ENCODE data around the gene CYGB. TPM values are rescaled to one million over a fixed set of nuclear protein-coding genes. Genes with fewer than 3 reads are reported as not detected.
"Not testable (repeated sequence)": the region's sequence is repeated elsewhere in the genome, so short reads cannot be mapped to it uniquely, and the experiment has no call there.

CYGB gene
- total RNA-seq, 2 experiments from 2014 or later: not detected

DNA sequence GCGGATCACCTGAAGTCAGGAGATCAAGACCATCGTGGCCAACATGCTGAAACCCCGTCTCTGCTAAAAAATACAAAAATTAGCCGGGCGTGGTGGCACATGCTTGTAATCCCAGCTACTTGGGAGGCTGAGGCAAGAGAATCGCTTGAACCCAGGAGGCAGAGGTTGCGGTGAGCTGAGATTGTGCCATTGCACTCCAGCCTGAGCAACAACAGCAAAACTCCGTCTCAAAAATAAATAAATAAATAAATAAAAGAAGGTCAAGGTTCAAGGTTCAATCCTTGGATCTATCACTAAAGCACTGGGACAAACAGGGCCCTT lies 12.0 kb downstream of the CYGB start:
- CTCF ChIA-PET: interaction anchor here (0.6 to 5.1 kb wide), 2 partner anchors 18 to 98 kb away, joined by 3 to 112 read pairs; no protein-coding TSS in a partner anchor
- H3K4me3 Mint-ChIP-seq; intact Hi-C loops (cut with micrococcal nuclease); H3K27ac Mint-ChIP-seq; H3K36me3 Mint-ChIP-seq; POLR2A ChIA-PET; H3K27me3 Mint-ChIP-seq; DNase-seq; H3K9me3 Mint-ChIP-seq: not testable (repeated sequence)
- H3K4me1 Mint-ChIP-seq (ENCODE audit: low read depth): peaks cover 18% of the 10 kb centered on the region

DNA sequence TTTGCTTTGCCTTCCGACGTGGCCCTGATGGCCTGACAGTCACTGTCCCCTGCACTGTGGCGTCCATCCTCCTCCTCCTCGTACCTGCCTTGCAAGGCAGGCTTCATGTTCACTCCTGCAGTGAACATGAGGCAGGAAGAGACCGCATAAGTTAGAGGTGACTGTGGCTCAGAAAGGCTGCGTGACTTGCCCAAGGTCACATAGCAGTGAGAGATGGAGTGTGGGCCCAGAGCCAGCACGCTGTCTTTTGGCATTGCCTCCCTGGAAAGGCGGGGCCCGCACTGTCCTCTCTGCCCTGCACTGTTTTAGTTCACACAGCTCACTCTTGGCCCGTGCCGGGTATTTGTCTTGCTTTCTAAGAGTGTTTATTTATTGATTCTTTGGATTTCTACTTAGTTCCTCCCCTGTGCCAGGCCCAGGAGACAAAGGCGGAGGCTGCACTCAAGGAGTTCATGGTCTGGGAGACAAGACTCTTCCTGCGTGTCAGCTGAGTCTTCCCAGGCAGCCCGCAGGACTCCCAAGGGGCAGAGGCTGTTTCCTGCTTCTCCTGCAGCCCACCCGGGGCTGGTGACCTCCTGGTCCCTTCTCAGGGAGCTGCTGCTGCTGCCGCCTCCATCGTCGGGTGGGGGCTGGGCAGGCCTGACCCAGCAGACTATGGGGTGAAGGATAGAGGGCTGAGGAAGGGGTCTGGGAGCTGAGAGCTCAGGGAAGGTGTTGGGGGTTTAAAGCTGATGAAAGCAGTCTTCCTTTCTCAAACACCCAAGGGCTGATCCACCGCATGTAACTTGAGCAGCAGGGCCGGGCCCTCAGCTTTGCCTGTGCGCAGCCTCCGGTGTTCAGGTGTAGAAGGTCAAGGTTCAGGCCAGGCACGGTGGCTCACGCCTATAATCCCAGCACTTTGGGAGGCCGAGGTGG lies 12.7 kb downstream of the CYGB start:
- H3K36me3 Mint-ChIP-seq: no peaks in the 10 kb centered on the region
- POLR2A ChIA-PET: interaction anchor here (0.8 kb wide), 1 partner anchor 32 kb away, joined by 3 read pairs; no protein-coding TSS in a partner anchor
- no peak overlapping the region for H3K27ac Mint-ChIP-seq
- peaks cover 18% of the 10 kb centered on the region for H3K4me1 Mint-ChIP-seq (ENCODE audit: low read depth)
- intact Hi-C loops (cut with micrococcal nuclease): no loop called here
- no peaks in the 10 kb centered on the region for H3K9me3 Mint-ChIP-seq
- H3K4me3 Mint-ChIP-seq: no peak overlapping the region
- CTCF ChIA-PET: interaction anchor here (0.6 to 5.1 kb wide), 8 partner anchors 9 to 99 kb away, joined by 3 to 112 read pairs (median 15); partner anchors contain the start of gene ST6GALNAC2
- DNase-seq: no peak
- peaks cover 2% of the 10 kb centered on the region for H3K27me3 Mint-ChIP-seq

DNA sequence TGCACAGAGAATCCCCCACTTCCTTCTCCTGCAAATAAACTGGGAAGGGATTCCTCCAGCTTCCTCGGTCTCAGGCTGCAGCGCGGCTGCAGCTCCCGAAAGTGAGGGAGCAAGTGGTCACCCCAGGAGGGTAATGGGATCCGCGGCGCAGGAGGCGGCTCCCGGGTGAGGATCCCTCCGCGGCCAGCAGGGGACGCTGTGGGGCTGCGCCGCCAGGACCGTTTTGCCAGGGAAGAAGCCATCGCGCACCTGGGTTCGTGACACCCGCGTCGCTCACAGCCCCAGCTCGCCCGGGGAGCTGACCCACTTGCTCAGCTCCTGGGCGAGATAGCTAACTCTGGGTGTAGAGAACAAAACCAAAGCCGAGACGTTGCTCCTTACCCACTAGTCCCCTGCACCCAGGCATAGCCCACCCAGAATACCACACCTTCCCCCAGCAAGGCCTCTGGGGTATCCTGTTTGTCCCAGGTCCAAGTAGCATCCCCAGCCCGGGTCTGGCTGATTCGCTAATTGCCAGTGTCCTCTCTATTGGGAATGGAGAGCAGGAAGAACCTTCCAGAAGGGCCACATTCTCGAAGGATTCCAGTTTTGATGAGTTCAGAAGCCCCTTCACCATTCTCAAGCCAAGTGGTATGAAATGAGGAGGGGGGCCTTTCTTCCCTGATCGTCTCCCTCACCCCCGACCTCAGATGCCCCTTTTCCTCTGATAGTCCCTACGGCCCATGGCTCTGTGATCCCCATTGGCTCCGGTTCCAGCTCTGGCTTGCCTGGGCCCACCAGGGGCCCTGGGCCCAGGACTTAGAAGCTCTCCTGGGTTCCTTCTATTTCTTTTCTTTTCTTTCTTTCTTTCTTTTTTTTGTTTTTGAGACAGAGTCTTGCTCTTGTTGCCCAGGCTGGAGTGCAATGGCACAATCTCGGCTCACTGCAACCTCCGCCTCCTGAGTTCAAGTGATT lies 14.1 kb downstream of the CYGB start:
- ChIA-PET CTCF (interaction anchor here (0.6 to 5.1 kb wide), 39 partner anchors 9 to 1955 kb away, joined by 3 to 112 read pairs (median 7); partner anchors contain the start of genes PRCD, PRPSAP1, RHBDF2 and ST6GALNAC2), POLR2A (interaction anchor here (0.8 to 0.9 kb wide), 2 partner anchors 34 kb away, joined by 3 read pairs; no protein-coding TSS in a partner anchor)
- peak; percentile 88 for DNase-seq
- Mint-ChIP-seq H3K9me3 (no peaks in the 10 kb centered on the region), H3K36me3 (no peaks in the 10 kb centered on the region), H3K4me1 (ENCODE audit: low read depth) (peaks cover 17% of the 10 kb centered on the region), H3K4me3 (no peak overlapping the region), H3K27me3 (peaks cover 2% of the 10 kb centered on the region), H3K27ac (no peak overlapping the region)
- intact Hi-C loops (cut with micrococcal nuclease): loop anchor here (1.0 kb wide), 1 partner anchor 101 kb away; no protein-coding TSS in a partner anchor

DNA sequence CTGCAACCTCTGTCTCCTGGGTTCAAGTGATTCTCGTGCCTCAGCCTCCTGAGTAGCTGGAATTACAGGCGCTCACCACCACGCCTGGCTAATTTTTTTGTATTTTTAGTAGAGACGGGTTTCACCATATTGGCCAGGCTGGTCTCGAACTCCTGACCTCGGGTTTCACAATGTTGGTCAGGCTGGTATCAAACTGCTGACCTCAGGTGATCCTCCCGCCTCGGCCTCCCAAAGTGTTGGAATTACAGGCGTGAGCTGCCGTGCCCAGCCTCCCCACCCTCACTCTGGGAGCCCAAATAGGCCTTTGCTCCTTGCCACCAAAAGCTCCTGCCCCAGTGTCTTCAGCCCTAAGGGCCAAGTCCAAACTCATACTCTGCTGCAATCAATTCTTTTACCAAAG lies 15.8 kb downstream of the CYGB start:
- H3K4me3 Mint-ChIP-seq; H3K36me3 Mint-ChIP-seq; H3K9me3 Mint-ChIP-seq; intact Hi-C loops (cut with micrococcal nuclease); POLR2A ChIA-PET; H3K27me3 Mint-ChIP-seq; H3K27ac Mint-ChIP-seq; DNase-seq: not testable (repeated sequence)
- peaks cover 20% of the 10 kb centered on the region for H3K4me1 Mint-ChIP-seq (ENCODE audit: low read depth)
- CTCF ChIA-PET: interaction anchor here (1.0 to 5.1 kb wide), 7 partner anchors 11 to 195 kb away, joined by 5 to 112 read pairs (median 16); no protein-coding TSS in a partner anchor

DNA sequence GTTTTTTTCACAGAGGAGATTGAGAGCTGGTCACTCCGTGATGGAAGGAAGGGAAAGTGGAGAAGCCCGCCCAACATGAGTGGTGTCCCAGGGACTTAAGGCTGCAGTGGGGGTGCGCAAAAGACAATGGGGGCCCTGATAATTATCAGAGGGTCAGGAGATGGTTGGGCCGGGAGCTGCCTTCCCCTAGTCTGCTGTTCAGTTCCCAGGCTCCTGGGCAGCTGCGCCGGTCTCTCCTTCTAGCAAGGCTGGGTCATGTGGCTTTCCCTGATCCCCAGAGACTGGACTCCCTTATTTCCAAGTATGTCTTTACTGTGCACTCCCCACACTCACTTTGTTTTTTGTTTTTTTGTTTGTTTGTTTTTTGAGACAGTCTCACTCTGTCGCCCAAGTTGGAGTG lies 16.2 kb downstream of the CYGB start:
- no peak overlapping the region for H3K4me3 Mint-ChIP-seq
- POLR2A ChIA-PET: no interaction called here
- peaks cover 23% of the 10 kb centered on the region for H3K4me1 Mint-ChIP-seq (ENCODE audit: low read depth)
- no peaks in the 10 kb centered on the region for H3K36me3 Mint-ChIP-seq
- H3K27ac Mint-ChIP-seq: no peak overlapping the region
- no peak for DNase-seq
- peaks cover 2% of the 10 kb centered on the region for H3K27me3 Mint-ChIP-seq
- intact Hi-C loops (cut with micrococcal nuclease): no loop called here
- CTCF ChIA-PET: interaction anchor here (1.0 to 5.1 kb wide), 6 partner anchors 11 to 161 kb away, joined by 5 to 112 read pairs (median 24); no protein-coding TSS in a partner anchor
- H3K9me3 Mint-ChIP-seq: no peaks in the 10 kb centered on the region

DNA sequence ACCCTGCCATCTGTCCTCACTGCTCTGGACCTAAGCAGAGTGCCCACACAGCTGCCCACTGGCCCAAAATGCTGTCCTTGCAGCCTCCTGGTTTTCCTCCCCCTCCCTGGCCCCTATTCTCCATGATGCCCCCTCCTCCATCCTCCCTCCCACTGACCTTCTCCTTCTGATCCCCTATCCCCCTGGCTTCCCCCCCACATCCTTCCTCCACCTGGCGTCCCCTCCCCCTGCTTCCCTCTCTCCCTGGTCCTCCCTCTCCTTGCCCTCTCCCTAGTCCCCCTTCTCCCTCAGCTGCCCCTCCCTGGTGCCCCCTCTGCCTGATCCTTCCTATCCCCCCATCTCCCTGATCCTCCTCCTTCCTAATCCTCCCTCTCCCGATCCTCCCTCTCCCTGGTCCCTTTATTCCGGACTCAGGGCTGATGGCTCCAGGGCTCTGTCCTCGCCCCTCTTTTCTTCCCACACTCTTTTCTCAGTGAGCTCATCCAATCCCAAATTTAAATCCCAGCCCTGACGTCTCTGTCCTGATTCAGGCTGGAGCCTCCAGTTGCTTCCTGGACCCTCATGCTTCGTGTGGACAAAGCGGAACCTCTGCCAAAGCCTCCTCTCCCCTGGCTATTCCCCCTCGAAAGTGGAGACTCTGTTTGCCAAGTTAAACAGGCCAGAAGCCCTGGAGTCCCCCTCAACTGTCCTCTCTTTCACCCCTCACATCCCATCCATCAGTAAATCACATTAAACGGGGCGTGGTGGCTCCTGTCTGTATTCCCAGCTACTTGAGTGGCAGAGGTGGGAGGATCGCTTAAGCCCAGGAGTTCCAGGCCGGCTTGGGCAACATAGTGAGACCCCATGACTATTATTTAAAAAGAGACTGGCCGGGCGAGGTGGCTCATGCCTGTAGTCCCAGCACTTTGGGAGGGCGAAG lies 18.2 kb downstream of the CYGB start:
- Mint-ChIP-seq H3K4me1 (ENCODE audit: low read depth) (peaks cover 36% of the 10 kb centered on the region), H3K27ac (no peak overlapping the region), H3K36me3 (no peaks in the 10 kb centered on the region), H3K27me3 (peaks cover 2% of the 10 kb centered on the region), H3K4me3 (no peak overlapping the region), H3K9me3 (no peaks in the 10 kb centered on the region)
- CTCF ChIA-PET: interaction anchor here (0.5 to 4.9 kb wide), 5 partner anchors 38 to 163 kb away, joined by 3 to 42 read pairs (median 3); partner anchors contain the start of gene ST6GALNAC2
- DNase-seq: no peak
- POLR2A ChIA-PET: interaction anchor here (0.6 to 0.7 kb wide), 3 partner anchors 144 to 480 kb away, joined by 3 read pairs; no protein-coding TSS in a partner anchor
- intact Hi-C loops (cut with micrococcal nuclease): loop anchor here (5.0 kb wide), 2 partner anchors 67 to 337 kb away; partner anchors contain the start of gene UBE2O

DNA sequence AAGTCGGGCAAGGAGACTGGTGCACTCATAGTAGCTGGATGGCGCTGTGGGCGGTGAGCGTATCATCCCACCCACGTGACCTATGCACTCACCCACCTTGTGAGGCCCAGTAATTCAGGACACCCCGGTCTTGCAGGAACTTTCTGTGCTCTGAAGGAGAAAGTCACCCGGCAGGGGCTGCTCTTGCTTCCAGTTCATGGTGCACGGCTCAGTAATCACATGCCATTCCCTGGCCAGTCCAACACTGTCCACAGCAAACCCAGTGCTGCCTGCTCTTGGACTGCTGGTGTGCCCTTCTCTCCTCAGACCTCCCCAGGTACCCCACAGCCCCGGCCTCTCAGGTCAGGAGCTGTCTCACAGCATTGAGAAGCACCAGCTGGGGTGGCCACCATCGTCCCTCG lies 19.9 kb downstream of the CYGB start:
- Mint-ChIP-seq H3K4me3 (no peak overlapping the region), H3K27ac (peak overlapping the region; percentile 43), H3K9me3 (no peaks in the 10 kb centered on the region), H3K27me3 (no peaks in the 10 kb centered on the region), H3K36me3 (no peaks in the 10 kb centered on the region), H3K4me1 (ENCODE audit: low read depth) (peaks cover 41% of the 10 kb centered on the region)
- CTCF ChIA-PET: interaction anchor here (0.6 to 4.4 kb wide), 5 partner anchors 11 to 134 kb away, joined by 3 to 16 read pairs (median 3); partner anchors contain the start of gene AANAT
- peak; percentile 28 for DNase-seq
- POLR2A ChIA-PET: interaction anchor here (0.6 to 3.7 kb wide), 2 partner anchors 11 to 40 kb away, joined by 3 to 16 read pairs; no protein-coding TSS in a partner anchor
- intact Hi-C loops (cut with micrococcal nuclease): loop anchor here (5.0 kb wide), 2 partner anchors 65 to 335 kb away; partner anchors contain the start of gene UBE2O

DNA sequence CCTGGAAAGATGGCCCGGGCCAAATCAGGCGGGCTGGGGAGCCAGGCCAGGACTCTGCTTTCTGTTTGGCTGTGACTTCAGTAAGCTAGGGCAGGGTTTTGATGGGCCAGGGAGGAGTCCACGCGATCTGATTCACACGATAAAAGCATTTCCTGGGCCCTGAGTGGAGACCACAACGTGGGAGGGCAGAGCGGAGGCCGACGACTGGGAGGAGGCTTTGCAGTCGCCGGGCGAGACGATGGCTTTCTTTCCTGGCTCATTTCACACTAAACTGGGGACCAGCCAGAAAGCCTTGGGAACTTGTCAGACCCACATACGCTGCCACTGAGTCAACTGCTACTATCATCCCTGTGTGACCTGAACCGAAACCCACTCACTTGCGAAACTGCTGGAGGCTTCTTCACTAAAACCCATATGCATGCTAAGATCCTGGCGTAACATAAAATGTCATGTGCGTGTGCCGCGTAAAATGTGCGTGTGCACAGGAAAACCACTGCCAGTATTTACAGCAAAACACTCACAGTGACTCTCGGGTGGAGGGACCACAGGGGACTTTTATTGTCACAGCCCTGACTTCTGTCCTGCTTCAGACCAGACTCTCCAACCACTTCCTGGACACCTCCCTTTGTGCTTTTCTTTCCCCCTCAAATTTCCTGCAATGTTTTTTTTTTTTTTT lies 22.1 kb downstream of the CYGB start:
- H3K27me3 Mint-ChIP-seq: no peaks in the 10 kb centered on the region
- H3K9me3 Mint-ChIP-seq: no peaks in the 10 kb centered on the region
- no peaks in the 10 kb centered on the region for H3K36me3 Mint-ChIP-seq
- intact Hi-C loops (cut with micrococcal nuclease): loop anchor here (1.0 to 5.0 kb wide), 7 partner anchors 14 to 333 kb away; partner anchors contain the start of genes JMJD6, METTL23, RHBDF2 and SRSF2
- peak; percentile 91 for DNase-seq
- POLR2A ChIA-PET: interaction anchor here (1.0 to 3.7 kb wide), 5 partner anchors 12 to 46 kb away, joined by 3 to 16 read pairs (median 5); partner anchors contain the start of gene RHBDF2
- peaks cover 45% of the 10 kb centered on the region for H3K4me1 Mint-ChIP-seq (ENCODE audit: low read depth)
- peak overlapping the region; percentile 62 for H3K4me3 Mint-ChIP-seq
- peak overlapping the region; percentile 95 for H3K27ac Mint-ChIP-seq
- CTCF ChIA-PET: interaction anchor here (0.8 to 2.3 kb wide), 12 partner anchors 8 to 166 kb away, joined by 3 to 5 read pairs (median 4); no protein-coding TSS in a partner anchor

DNA sequence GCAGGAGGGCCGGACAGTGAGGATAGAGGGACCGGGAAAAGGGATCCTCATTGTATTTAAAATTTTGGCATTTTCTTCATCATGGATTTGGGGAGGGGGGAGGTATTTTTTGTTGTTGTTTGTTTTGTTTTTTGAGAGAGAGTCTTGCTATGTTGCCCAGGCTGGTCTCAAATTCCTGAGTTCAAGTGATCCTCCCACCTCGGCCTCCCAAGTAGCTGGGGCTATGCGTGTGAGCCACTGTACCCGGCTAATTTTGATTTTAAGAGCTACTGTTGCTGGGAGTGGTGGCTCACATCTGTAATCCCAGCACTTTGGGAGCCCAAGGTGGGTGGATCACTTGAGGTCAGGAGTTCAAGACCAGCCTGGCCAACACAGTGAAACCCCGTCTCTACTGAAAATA lies 23.2 kb downstream of the CYGB start:
- not testable (repeated sequence) for DNase-seq, H3K36me3 Mint-ChIP-seq, H3K4me3 Mint-ChIP-seq, H3K9me3 Mint-ChIP-seq, H3K27me3 Mint-ChIP-seq
- CTCF ChIA-PET: interaction anchor here (0.8 to 1.5 kb wide), 5 partner anchors 9 to 167 kb away, joined by 3 to 5 read pairs (median 4); no protein-coding TSS in a partner anchor
- intact Hi-C loops (cut with micrococcal nuclease): loop anchor here (2.0 kb wide), 1 partner anchor 156 kb away; no protein-coding TSS in a partner anchor
- POLR2A ChIA-PET: interaction anchor here (1.1 to 3.7 kb wide), 4 partner anchors 13 to 43 kb away, joined by 3 to 16 read pairs (median 6); partner anchors contain the start of gene RHBDF2
- H3K4me1 Mint-ChIP-seq (ENCODE audit: low read depth): peaks cover 45% of the 10 kb centered on the region
- peak overlapping the region; percentile 95 for H3K27ac Mint-ChIP-seq

DNA sequence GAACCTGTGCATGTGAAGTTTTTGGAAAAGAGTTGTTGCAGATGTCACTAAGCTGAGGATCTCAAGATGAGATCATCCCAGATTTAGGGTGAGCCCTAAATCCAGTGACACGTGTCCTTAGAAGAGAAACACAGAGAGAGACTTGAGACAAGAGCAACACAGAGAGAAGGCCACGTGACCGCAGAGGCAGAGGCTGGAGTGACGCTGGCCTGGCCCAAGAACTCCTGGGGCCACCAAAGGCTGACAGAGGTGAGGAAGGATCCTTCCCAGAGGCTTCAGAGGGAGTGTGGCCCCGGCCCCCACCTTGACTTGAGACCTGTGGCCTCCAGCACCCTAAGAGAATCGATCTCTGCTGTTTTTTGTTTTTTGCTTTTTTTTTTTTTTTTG lies 24.2 kb downstream of the CYGB start:
- no peak for DNase-seq
- Mint-ChIP-seq H3K4me1 (ENCODE audit: low read depth) (peaks cover 42% of the 10 kb centered on the region), H3K27me3 (no peaks in the 10 kb centered on the region), H3K36me3 (no peaks in the 10 kb centered on the region), H3K4me3 (no peak overlapping the region), H3K27ac (peak overlapping the region; percentile 7), H3K9me3 (no peaks in the 10 kb centered on the region)
- CTCF ChIA-PET: interaction anchor here (1.2 to 1.4 kb wide), 2 partner anchors 115 to 128 kb away, joined by 3 read pairs; no protein-coding TSS in a partner anchor
- POLR2A ChIA-PET: no interaction called here
- intact Hi-C loops (cut with micrococcal nuclease): no loop called here

Data from activated CD4-positive, alpha-beta memory T cell treated with anti-CD3 and anti-CD28 coated beads for 36 hours (primary cell).